Epithelial cell of proximal tubule (primary cell): Measurements from ENCODE around the gene RNF144A. TPM values are rescaled to one million over a fixed set of nuclear protein-coding genes. Genes with fewer than 3 reads are reported as not detected.

Experiments used
- DNase-seq: peaks from one replicate; pipeline ENCODE4 v3.0.0-alpha.2; 2011; ENCODE audit warnings: low read depth
- H3K4me3 ChIP-seq: 2 replicates; pipeline ENCODE4 v1.5.1; 2011; ENCODE audit warnings: low read depth, mild to moderate bottlenecking, low read length
- CTCF ChIP-seq: conservative IDR thresholded peaks from 2 replicates; pipeline ENCODE4 v1.5.1; 2012; ENCODE audit warnings: low read depth, mild to moderate bottlenecking, low read length
- total RNA-seq: library from RNA; depleted of rRNA; stranded (reverse); fragments of >200 nt; gene quantifications from 2 replicates; pipeline ENCODE4 v1.2.3, GENCODE V29; 2015

RNF144A gene
- total RNA-seq, 1 donor from 2014 or later = 17.4 TPM

GRCh38 chr2:7019191-7019590 lies 102.0 kb downstream of the RNF144A start:
- H3K4me3 ChIP-seq = no peak overlapping the region
- no peak for TF ChIP-seq CTCF
- DNase-seq = no peak

GRCh38 chr2:7020059-7020458 lies 102.8 kb downstream of the RNF144A start:
- DNase-seq = no peak
- TF ChIP-seq CTCF = no peak
- H3K4me3 ChIP-seq = no peak overlapping the region

GRCh38 chr2:7020468-7020867 lies 103.3 kb downstream of the RNF144A start:
- no peak for DNase-seq
- no peak overlapping the region for H3K4me3 ChIP-seq
- TF ChIP-seq CTCF = no peak

- H3K4me3 ChIP-seq = no peak overlapping the region
- no peak for DNase-seq
- TF ChIP-seq CTCF = no peak
These were observed 103.8 kb downstream of the RNF144A start for GRCh38 chr2:7020939-7021470.

GRCh38 chr2:7022492-7023385 lies 105.5 kb downstream of the RNF144A start:
- DNase-seq = no peak
- TF ChIP-seq CTCF = no peak
- H3K4me3 ChIP-seq = no peak overlapping the region

GRCh38 chr2:7023542-7023941 lies 106.3 kb downstream of the RNF144A start:
- DNase-seq = no peak
- TF ChIP-seq CTCF = no peak

More at GRCh38 chr2:7023542-7023941, 106.3 kb downstream of the RNF144A start:
- H3K4me3 ChIP-seq = no peak overlapping the region
